Thyroid gland (tissue), 4 donors: ENCODE data around the gene FANCC.

ENCODE experiments used
- CTCF ChIP-seq, 6 experiments: fragments of 200-600 bp in 3 of 6; fragments of 450-650 bp in 3 of 6; sonication (generic) in 3 of 6; IDR thresholded peaks; one replicate each; pipeline ENCODE4 v1.5.1; 2016 to 2019; ENCODE audit warnings: antibody characterized with exemption in 6 of 6, mild to moderate bottlenecking in 2 of 6, inconsistent platforms in 1 of 6, moderate library complexity in 1 of 6
- POLR2A ChIP-seq, 2 donors: fragments of 450-650 bp; IDR thresholded peaks; one replicate each; pipeline ENCODE4 v1.6.1; 2017; ENCODE audit warnings: antibody characterized with exemption in 2 of 2, mild to moderate bottlenecking in 2 of 2, moderate library complexity in 1 of 2

- no peak for TF ChIP-seq CTCF (IDR thresholded peaks at IDR 0.05)
- TF ChIP-seq POLR2A (IDR thresholded peaks at IDR 0.05), result no peak
Measured at GRCh38 chr9:95061916-95062595, 255.5 kb downstream of the FANCC start.
